Gastrocnemius medialis (tissue), 4 donors: ENCODE results near the gene ALG14.

Experiments
- CTCF ChIP-seq, 5 experiments: fragments of 450-650 bp in 3 of 5; fragments of 200-600 bp in 2 of 5; sonication (generic) in 2 of 5; IDR thresholded peaks in 4 of 5; conservative IDR thresholded peaks in 1 of 5; 1 replicate in 4 of 5; 2 replicates in 1 of 5; pipeline ENCODE4 v1.5.1; 2016 to 2019; ENCODE audit warnings: antibody characterized with exemption in 5 of 5, mild to moderate bottlenecking in 3 of 5, moderate library complexity in 3 of 5
- POLR2A ChIP-seq, 2 donors: fragments of 450-650 bp; IDR thresholded peaks; one replicate each; pipeline ENCODE4 v1.6.1; 2017; ENCODE audit warnings: antibody characterized with exemption in 2 of 2, mild to moderate bottlenecking in 2 of 2, moderate library complexity in 2 of 2

GRCh38 chr1:94925004-94925403 lies 147.7 kb downstream of the ALG14 start:
- TF ChIP-seq POLR2A (IDR thresholded peaks at IDR 0.05), result no peak
- TF ChIP-seq CTCF (IDR thresholded peaks at IDR 0.05 in 4 of 5, conservative IDR thresholded peaks at IDR 0.05 in 1 of 5), result no peak
